Measurements from ENCODE around the gene MYL5.
"Not testable (repeated sequence)": the region's sequence is repeated elsewhere in the genome, so short reads cannot be mapped to it uniquely, and the experiment has no call there.

The MYL5 gene

GRCh38 chr4:687048-687970 is 13.0 kb downstream of the MYL5 start:
- DNase-seq: peak; percentile 36

DNA sequence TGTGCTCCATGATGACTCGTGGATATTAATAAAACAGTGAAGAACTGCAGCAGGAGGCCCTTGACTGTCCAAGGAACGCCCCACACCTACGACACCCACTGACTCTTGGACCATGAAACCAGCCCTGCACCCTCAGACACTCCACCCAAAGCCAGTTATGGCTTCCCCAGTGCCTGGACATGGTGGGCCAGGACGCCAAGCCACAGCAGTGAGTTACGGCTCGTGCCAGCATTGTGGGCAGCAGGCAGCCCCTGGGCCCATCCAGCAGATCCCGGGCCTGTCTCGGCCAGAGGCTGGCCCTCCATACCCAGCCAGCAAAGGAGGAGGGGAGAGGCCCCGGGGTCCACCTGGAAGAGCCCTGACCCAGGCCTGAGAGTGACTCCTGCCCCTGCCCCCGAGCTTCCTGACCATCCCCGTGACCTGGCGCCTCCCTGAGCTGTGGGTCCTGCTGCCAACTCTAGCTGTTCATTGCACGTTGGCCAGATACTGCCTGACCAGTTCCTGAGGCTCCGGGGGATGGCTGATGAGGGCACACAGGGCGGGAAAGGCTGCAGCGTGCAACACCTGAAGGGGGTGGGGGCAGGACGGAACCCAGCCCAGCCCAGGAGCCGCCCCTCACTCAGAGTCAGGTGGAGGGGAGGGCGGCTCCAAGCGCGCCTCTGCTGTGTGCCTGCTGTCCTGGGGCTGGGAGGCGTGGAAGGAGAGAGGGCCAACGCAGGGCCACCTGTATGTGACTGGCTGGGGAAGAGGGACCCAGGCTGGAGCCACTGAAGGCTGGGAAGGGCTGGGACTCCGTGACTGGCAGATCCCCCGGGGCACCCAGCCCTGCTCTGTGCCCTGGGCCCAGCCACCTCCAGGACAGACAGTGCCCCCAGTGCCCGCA is 13.9 kb downstream of the MYL5 start:
- no peak for DNase-seq

DNA sequence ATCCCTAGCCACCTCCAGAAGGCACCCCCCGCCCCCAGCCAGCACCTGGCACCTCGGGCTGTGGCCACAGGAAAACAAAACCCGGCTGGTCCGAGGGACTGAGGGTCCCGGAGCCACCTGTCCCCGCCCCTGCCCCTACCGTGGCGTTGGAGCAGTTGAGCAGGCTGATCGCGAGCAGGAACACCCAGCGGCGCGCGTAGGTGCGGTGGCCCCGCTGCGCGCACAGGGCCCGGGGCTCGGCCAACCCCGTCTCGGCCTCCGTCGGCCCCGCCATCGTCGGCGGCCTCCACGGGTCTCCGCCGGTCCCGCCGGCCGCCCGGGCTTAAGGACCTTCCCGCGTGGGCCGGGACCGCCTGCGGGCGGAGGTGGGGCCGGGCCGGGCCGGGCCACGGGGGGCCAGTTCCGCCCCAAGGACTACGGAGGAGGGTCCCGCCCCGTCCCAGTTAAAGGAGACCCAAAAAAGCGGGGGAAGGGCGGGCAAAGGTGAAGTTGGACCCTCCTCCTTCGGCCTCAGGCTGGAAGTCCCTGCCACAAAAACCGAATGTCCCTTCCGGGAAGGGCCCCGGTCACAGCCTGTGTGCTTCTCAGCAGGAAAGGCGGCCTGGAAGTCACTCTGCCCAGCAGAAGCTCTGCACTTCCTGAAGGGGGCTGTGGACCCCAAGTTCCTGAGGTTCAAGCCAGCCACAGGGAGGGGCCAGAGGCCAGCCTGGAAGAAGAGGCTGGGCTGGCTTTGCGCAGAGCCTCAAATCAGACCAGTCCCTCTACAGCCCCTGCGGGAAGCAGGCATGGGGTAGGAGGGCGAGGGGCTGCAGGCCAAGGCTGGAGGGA is 14.7 kb downstream of the MYL5 start, which contains the start of gene SLC49A3:
Gene SLC49A3 (minus strand): TSS at position 298 of the 828 bp plus-strand sequence. CDS start 24 bp downstream, at position 274.
- no peak for DNase-seq

GRCh38 chr4:689723-690122 is 15.4 kb downstream of the MYL5 start:
- DNase-seq: no peak

GRCh38 chr4:692771-693554 is 18.6 kb downstream of the MYL5 start:
- no peak for DNase-seq

DNA sequence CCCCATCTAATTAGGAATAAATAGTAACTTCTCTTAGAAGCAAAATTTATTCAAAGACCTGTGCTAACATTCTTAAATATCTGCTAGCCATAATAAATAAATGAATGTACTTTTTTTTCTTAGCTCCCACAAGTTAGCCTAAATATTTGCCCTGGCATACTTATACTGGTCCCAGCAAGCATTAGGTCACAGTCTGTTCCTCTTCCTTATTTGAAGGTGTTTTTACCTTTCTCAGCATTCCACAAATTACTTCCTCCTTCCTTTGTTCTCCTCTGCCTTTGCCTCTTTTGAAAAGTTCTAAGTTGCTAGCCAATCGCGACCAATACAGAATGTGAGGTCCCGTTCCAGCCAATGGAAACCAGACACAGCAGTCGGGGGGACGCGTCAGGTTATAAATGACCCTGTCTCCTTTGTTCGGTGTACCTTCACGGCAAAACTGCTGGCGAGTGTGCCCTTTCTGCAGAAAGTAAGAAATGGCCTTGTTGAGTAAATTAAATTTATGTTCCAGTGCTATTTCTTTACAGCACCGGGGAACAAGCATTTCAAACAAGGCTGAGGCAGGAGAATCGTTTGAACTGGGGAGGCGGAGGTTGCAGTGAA is 20.1 kb downstream of the MYL5 start:
- DNase-seq: not testable (repeated sequence)

- DNase-seq: no peak
Measured at GRCh38 chr4:699816-700580, 25.7 kb downstream of the MYL5 start.

DNA sequence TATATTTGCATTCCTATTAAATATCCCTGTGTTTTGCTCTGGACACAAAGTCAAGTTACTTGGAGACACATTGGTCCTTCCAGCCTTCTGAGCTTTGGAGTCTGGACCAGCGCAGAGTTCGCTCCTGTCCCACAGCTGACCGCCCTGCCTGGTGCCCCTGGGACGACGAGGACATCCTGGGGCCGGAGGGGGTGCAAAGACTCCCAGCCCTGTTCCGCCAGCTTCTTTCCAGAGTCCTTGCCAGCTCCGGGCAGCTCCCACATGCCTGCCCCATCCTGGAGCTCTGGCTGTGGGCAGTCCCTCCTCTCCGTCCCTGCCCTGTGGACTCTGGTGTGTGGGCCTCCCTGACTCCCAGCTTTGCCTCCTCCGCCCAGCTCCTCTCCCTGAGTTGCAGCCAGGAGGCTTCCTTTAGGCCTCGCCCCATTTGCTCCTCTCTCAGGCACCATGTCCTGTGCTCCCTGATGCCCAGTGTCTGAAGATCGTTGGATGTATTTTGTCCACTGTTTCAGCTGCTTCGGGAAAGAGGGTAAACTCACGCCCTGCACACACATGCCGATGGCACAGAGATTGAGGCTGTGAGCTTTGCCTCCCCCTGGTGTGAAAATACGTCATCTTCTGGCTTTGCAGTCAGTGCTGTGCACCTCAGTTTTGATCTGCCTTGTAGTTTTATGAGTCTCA is 26.4 kb downstream of the MYL5 start:
- DNase-seq: no peak

DNA sequence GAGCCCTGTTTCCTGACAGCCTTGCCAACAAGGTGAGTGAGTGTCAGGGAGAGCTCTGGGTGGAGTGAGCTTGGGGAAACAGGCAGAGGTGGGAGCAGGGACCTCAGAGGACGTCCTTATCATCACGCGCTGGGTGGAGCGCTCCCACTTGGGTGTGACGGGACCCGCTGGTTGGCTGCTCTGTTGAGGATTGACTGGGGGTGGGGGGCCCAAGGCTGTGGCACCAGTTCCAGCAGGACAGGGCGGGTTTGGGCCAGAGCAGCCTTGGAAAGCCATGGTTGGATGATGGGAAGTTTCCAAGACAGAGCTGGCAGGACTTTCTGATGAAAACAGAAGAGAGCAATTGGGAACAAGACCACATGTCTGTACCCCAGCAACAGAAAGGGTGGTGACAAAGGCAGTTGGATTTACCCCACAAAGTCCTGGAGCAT is 28.3 kb downstream of the MYL5 start:
- DNase-seq: no peak

- no peak for DNase-seq
Measured at GRCh38 chr4:703336-704197, 29.2 kb downstream of the MYL5 start.

- DNase-seq: no peak
Measured at GRCh38 chr4:704198-704891, 30.0 kb downstream of the MYL5 start.

DNA sequence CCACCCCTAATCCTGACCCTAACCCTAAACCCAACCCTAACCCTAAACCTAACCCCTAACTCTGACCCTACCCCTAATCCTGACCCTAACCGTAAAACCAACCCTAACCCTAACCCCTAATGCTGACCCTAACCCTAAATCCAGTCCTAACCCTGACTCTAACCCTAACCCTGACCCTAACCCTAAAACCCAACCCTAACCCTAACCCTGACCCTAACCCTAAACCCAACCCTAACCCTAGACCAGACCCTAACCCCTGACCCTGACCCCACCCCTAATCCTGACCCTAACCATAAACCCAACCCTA is 30.6 kb downstream of the MYL5 start:
- no peak for DNase-seq

DNA sequence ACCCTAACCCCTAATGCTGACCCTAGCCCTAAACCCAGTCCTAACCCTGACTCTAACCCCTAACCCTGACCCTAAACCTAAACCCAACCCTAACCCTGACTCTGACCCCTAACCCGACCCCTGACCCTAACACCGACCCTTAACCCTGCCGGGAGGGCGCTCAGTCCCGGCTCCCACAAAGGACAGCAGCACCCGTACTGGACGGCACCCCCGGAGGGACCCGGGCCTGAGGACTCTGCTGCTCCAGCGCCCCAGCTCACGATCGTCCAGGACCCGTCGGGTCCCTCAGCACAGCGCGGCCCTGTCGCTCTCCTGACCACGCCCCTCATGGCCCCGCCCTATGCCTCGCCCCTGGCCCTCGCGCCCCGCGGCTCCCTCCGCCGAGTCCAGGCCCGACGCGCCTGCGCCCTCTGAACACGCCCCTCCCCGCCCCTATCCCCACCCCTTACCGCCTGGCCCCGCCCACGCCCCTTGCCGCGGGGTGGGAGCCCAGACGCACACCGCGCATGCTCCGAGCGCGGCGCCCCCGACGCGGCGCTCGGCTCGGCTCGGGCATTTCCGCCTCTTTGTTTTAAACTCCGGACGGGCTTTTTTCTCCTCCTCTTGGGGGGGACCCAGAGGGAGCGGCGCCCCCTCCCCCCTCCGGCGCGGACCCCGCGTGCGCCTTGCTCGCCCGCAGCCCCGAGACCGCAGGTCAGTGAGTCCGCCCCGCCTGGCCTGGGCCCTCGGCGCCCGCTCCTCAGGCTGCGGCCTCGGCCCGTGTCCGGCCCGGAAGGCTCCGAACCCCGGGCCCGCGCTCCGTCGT is 31.1 kb downstream of the MYL5 start, which contains the start of gene PCGF3:
Gene PCGF3 (plus strand): TSS at position 555 of the 805 bp plus-strand sequence. CDS start 27,849 bp downstream, outside the sequence.
- DNase-seq: peak; percentile 95

- DNase-seq: not testable (repeated sequence)
Measured at GRCh38 chr4:706083-706633, 31.8 kb downstream of the MYL5 start.

- DNase-seq: no peak
Measured at GRCh38 chr4:706834-707598, 32.7 kb downstream of the MYL5 start.

- no peak for DNase-seq
Measured at GRCh38 chr4:707929-708630, 33.7 kb downstream of the MYL5 start.
